Measurements from ENCODE around the gene FAM216A.

Gene FAM216A

GRCh38 chr12:110501399-110501751 is 32.7 kb downstream of the FAM216A start:
- TF ChIP-seq CTCF (IDR thresholded peaks at IDR 0.05; ENCODE audit: insufficient read depth, low read depth, low read length, missing control alignments): no peak
- H3K4me3 ChIP-seq (ENCODE audit: low read length): peak overlapping the region; percentile 89
- DNase-seq (ENCODE audit: low read depth): peak; percentile 86

DNA sequence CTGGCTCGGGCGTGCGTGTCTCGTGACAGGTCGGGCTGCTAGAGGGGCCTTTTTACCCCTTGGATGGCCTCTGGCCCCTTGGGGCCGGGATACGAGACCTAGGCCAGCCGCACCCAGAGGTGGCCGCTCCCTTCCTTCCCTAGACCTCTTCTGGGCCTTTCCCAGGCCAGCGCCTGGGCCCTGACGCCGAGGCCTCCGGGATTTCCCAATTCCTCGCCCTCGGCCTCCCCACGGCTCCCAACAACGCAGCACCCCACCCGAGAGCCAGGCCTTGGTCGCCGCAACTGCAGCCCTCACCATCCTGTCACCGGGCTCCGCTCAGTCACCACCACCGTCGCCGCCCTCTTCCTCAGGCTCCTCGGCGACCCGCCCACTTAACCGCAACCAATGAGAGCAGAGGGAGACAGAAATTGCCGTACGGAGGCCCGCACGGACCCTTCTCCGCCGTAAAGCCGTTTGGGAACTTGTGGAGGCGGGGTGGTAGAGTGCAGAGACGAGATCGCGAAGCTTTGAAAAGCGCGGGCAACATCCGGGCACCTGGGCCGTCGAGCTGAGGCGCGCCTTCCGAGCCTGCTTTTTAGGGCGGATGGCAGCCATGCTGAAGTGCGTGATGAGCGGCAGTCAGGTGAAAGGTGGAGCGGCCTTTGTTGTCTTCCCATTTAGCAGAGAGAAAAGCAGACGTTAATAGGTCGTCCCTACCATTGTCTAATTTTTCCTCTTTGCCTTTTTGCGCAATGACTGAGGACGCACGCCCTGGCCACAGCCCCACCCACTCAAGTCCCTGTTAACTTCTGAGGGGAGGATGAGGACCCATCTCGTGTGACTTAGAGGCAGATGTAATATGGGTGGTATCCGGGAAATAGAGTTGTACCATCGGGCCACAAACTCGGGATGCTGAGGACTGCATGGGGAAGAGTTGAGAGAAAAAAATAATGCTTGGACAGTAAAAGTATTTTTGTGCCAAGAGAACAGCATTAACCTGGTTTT is 33.4 kb downstream of the FAM216A start, which contains the start of the genes RAD9B and VPS29:
RAD9B (plus strand) TSS at position 580 of the 987 bp plus-strand sequence; CDS start at position 587, 7 bp downstream.
VPS29 (minus strand) TSS at position 360 of the 987 bp plus-strand sequence; CDS start at position 300, 60 bp downstream.
- DNase-seq (ENCODE audit: low read depth): peak; percentile 99
- no peak for TF ChIP-seq CTCF (IDR thresholded peaks at IDR 0.05; ENCODE audit: insufficient read depth, low read depth, low read length, missing control alignments)

DNA sequence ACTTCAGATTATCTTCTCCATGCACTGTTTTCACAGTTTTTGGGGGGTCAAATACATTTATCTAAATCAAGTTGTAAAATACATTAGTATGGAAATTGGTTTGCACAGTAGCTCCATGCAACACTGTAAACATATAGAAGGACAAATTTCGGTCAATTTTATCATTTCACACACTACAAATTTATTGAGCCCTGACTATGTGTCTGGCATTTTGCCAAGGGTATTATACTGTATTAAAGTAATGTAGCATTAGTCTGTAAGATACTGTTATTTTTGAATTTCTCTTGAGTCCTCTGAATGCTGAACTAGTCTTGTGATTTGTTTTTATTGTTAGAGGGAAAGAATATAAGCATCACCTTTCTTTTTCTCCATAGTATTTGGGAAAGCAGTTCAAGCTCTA is 34.8 kb downstream of the FAM216A start:
- H3K4me3 ChIP-seq (ENCODE audit: low read length): no peak overlapping the region
- no peak for DNase-seq (ENCODE audit: low read depth)
- no peak for TF ChIP-seq CTCF (IDR thresholded peaks at IDR 0.05; ENCODE audit: insufficient read depth, low read depth, low read length, missing control alignments)

More for the DNA sequence above, 33.4 kb downstream of the FAM216A start, which contains the start of the genes RAD9B and VPS29:
- H3K4me3 ChIP-seq (ENCODE audit: low read length): peak within 1 kb of the TSS; percentile 89

GRCh38 chr12:110505332-110505731 is 36.7 kb downstream of the FAM216A start:
- no peak for DNase-seq (ENCODE audit: low read depth)
- H3K4me3 ChIP-seq (ENCODE audit: low read length): no peak overlapping the region
- no peak for TF ChIP-seq CTCF (IDR thresholded peaks at IDR 0.05; ENCODE audit: insufficient read depth, low read depth, low read length, missing control alignments)

DNA sequence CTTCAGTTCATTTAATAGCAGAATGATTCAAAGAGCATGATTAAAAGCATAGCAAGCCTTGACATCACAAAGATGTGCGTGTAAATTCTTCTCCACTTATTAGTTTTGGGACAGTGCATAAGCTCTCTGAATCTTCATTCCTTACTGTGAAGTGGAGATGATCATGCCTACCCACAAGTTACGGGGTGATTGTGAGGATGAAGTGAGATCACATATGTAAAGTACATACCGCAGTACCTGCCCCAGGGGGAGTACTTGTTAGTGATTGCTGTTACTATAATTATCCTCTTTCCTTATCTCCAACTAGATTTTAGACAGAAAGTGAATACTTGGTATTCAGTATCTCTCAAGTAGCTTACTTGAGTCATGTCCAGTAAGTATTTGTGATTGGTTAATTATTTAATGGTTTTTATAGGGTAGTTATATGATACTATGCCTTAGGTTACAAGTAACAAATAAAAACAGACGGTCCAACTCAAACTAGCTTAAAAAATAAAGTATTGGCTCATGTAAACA is 39.5 kb downstream of the FAM216A start:
- H3K4me3 ChIP-seq (ENCODE audit: low read length): no peak overlapping the region
- DNase-seq (ENCODE audit: low read depth): peak; percentile 4
- TF ChIP-seq CTCF (IDR thresholded peaks at IDR 0.05; ENCODE audit: insufficient read depth, low read depth, low read length, missing control alignments): no peak

DNA sequence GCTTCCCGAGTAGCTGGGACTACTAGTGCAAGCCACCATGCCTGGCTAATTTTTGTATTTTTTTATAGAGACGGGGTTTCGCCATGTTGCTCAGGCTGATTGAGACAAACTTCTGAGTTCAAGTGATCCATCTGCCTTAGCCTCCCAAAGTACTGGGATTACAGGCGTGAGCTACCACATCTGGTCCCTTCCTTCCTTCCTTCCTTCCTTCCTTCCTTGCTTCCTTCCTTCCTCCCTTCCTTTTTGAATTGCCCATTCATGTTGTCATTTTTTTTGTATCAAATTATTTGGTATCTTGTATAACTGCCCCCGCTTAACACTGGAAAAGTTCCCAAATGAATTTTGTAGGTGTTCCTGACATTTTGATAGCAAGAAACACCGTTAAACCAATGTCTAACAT is 45.2 kb downstream of the FAM216A start:
- DNase-seq (ENCODE audit: low read depth): no peak
- no peak overlapping the region for H3K4me3 ChIP-seq (ENCODE audit: low read length)
- no peak for TF ChIP-seq CTCF (IDR thresholded peaks at IDR 0.05; ENCODE audit: insufficient read depth, low read depth, low read length, missing control alignments)
